ENCODE data around the gene CCDC43.

The CCDC43 gene

DNA sequence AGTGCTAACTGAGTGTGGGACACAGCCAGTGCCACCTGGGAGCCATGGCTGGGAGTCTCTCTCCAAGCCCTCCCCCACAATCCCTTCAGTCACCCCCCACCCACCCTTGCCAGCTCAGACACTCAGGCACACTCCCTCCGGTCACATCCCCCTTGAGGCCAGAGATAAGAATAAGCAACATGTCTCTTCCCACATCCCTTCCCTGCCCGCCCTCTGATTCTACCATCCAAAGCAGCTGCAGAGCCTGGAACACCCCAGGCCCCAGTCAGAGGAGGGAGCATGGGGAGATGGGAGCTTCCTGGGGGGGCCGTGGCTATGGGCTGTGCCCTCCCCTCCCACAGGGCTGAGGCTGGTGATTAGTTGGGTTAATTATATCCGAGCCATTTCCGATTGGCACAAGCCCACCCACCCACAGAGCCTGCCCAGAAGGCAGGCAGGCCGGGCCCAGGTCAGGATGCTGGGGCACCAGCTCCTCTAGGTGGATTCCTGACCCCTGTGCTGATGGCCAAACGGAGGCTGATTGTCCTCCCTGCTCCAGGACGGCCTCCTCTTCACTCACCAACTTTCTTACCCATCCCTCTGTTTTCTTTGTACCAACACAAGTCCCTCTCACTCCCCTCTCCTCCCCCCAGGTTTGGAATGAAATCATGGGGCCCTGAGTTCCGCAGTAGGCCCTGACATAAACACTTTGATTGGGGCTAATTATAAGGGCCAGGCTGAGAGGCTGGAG lies 61.9 kb downstream of the CCDC43 start:
- H3K36me3 ChIP-seq (ENCODE audit: control insufficient read depth, insufficient read depth, low read length) = no peaks in the 10 kb centered on the region
- no peaks in the 10 kb centered on the region for H3K27me3 ChIP-seq (replicated peaks; ENCODE audit: control insufficient read depth, insufficient read depth, low read length)
- H3K4me3 ChIP-seq (replicated peaks; ENCODE audit: low read depth, low read length) = peak overlapping the region; percentile 48
- TF ChIP-seq, protein P1, sequence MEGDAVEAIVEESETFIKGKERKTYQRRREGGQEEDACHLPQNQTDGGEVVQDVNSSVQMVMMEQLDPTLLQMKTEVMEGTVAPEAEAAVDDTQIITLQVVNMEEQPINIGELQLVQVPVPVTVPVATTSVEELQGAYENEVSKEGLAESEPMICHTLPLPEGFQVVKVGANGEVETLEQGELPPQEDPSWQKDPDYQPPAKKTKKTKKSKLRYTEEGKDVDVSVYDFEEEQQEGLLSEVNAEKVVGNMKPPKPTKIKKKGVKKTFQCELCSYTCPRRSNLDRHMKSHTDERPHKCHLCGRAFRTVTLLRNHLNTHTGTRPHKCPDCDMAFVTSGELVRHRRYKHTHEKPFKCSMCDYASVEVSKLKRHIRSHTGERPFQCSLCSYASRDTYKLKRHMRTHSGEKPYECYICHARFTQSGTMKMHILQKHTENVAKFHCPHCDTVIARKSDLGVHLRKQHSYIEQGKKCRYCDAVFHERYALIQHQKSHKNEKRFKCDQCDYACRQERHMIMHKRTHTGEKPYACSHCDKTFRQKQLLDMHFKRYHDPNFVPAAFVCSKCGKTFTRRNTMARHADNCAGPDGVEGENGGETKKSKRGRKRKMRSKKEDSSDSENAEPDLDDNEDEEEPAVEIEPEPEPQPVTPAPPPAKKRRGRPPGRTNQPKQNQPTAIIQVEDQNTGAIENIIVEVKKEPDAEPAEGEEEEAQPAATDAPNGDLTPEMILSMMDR (IDR thresholded peaks at IDR 0.05; ENCODE audit: insufficient read depth, low read length, poor library complexity, severe bottlenecking) = no peak
- DNase-seq (ENCODE audit: extremely low read depth, insufficient read length) = no peak

Measured in GM06990 (cell line).